Thyroid gland (tissue), 4 donors: ENCODE data around the gene VSTM4. TPM values are rescaled to one million over a fixed set of nuclear protein-coding genes. Genes with fewer than 3 reads are reported as not detected.

Experiments
- DNase-seq, 2 donors: peaks; one replicate each; pipeline ENCODE4 v3.0.0-alpha.2; 2019
- H3K27ac ChIP-seq, 3 donors: fragments of 200-600 bp; sonication (generic); 1 replicate in 2 of 3; 2 replicates in 1 of 3; pipeline ENCODE4 v1.5.1; 2016 to 2019; ENCODE audit warnings: mild to moderate bottlenecking in 1 of 3, moderate library complexity in 1 of 3
- H3K27me3 ChIP-seq: fragments of 200-600 bp; sonication (generic); one replicate; pipeline ENCODE4 v1.5.1; 2019
- H3K36me3 ChIP-seq, 2 donors: fragments of 200-600 bp; sonication (generic); one replicate each; pipeline ENCODE4 v1.5.1; 2016 to 2019
- H3K4me1 ChIP-seq, 2 donors: fragments of 200-600 bp; sonication (generic); one replicate each; pipeline ENCODE4 v1.5.1; 2017 to 2019
- H3K4me3 ChIP-seq, 3 donors: fragments of 200-600 bp; sonication (generic); replicated peaks in 1 of 3; 1 replicate in 2 of 3; 2 replicates in 1 of 3; pipeline ENCODE4 v1.5.1; 2016; ENCODE audit warnings: mild to moderate bottlenecking in 1 of 3
- H3K9me3 ChIP-seq: fragments of 200-600 bp; sonication (generic); one replicate; pipeline ENCODE4 v1.5.1; 2017
- CTCF ChIP-seq, 6 experiments: fragments of 200-600 bp in 3 of 6; fragments of 450-650 bp in 3 of 6; sonication (generic) in 3 of 6; IDR thresholded peaks; one replicate each; pipeline ENCODE4 v1.5.1; 2016 to 2019; ENCODE audit warnings: antibody characterized with exemption in 6 of 6, mild to moderate bottlenecking in 2 of 6, inconsistent platforms in 1 of 6, moderate library complexity in 1 of 6
- POLR2A ChIP-seq, 2 donors: fragments of 450-650 bp; IDR thresholded peaks; one replicate each; pipeline ENCODE4 v1.6.1; 2017; ENCODE audit warnings: antibody characterized with exemption in 2 of 2, mild to moderate bottlenecking in 2 of 2, moderate library complexity in 1 of 2
- WGBS, 2 donors: methylation state at CpG; one replicate each; pipeline ENCODE4 v1.1.5; 2017; 5-methylcytosine and 5-hydroxymethylcytosine counted together
- intact Hi-C: fragments of 100-400 bp; cut with DNase I; formaldehyde crosslinking; loops from one replicate; pipeline ENCODE4 v1.15.1; 2023
- total RNA-seq, 4 donors: library from RNA; depleted of rRNA; stranded (reverse); fragments of >200 nt; gene quantifications; one replicate each; pipeline ENCODE4 v1.2.3, GENCODE V29; 2016

The VSTM4 gene
- total RNA-seq, 4 donors from 2014 or later, result 42.9 to 220 (median 142) TPM

- intact Hi-C loops, result no loop called here
- Histone ChIP-seq H3K36me3 (peaks cover 3 to 9% of the 10 kb centered on the region in 2 donors), H3K27ac (peak overlapping the region in 2 of 3 donors; percentile 51 to 67), H3K27me3 (no peaks in the 10 kb centered on the region), H3K9me3 (no peaks in the 10 kb centered on the region), H3K4me1 (peaks cover 72 to 78% of the 10 kb centered on the region in 2 donors), H3K4me3 (no peak overlapping the region)
- DNase-seq, result no peak
- 76 to 90% methylated on average over 2 of the region's 2 CpGs for WGBS, 2 donors
- TF ChIP-seq POLR2A (IDR thresholded peaks at IDR 0.05), result no peak
- no peak for TF ChIP-seq CTCF (IDR thresholded peaks at IDR 0.05)
Measured at GRCh38 chr10:49078433-49078832, 36.9 kb downstream of the VSTM4 start.

GRCh38 chr10:49076741-49077521 lies 38.4 kb downstream of the VSTM4 start:
- H3K27me3 ChIP-seq, result no peaks in the 10 kb centered on the region
- peaks cover 64 to 68% of the 10 kb centered on the region in 2 donors for H3K4me1 ChIP-seq
- H3K4me3 ChIP-seq, result no peak overlapping the region
- TF ChIP-seq POLR2A (IDR thresholded peaks at IDR 0.05) (no peak), CTCF (IDR thresholded peaks at IDR 0.05) (no peak)
- H3K36me3 ChIP-seq, result peaks cover 3 to 9% of the 10 kb centered on the region in 2 donors
- no peaks in the 10 kb centered on the region for H3K9me3 ChIP-seq
- H3K27ac ChIP-seq, result peak overlapping the region; percentile 27 to 56 (median 43)
- intact Hi-C loops, result no loop called here
- peak; percentile 58 to 59 for DNase-seq
- WGBS, 2 donors, result 47 to 52% methylated on average over 13 of the region's 13 CpGs

- no peak for DNase-seq
- no peaks in the 10 kb centered on the region for H3K9me3 ChIP-seq
- 67 to 81% methylated on average over 7 of the region's 7 CpGs for WGBS, 2 donors
- no peaks in the 10 kb centered on the region for H3K27me3 ChIP-seq
- H3K36me3 ChIP-seq, result peaks cover 3 to 9% of the 10 kb centered on the region in 2 donors
- peak overlapping the region; percentile 27 to 56 (median 43) for H3K27ac ChIP-seq
- TF ChIP-seq CTCF (IDR thresholded peaks at IDR 0.05), result no peak
- no peak for TF ChIP-seq POLR2A (IDR thresholded peaks at IDR 0.05)
- intact Hi-C loops, result no loop called here
- H3K4me1 ChIP-seq, result peaks cover 64 to 68% of the 10 kb centered on the region in 2 donors
- H3K4me3 ChIP-seq, result no peak overlapping the region
Measured at GRCh38 chr10:49076319-49076718, 39.0 kb downstream of the VSTM4 start.

- H3K27me3 ChIP-seq, result no peaks in the 10 kb centered on the region
- H3K9me3 ChIP-seq, result no peaks in the 10 kb centered on the region
- peaks cover 64 to 67% of the 10 kb centered on the region in 2 donors for H3K4me1 ChIP-seq
- TF ChIP-seq POLR2A (IDR thresholded peaks at IDR 0.05) (no peak), CTCF (IDR thresholded peaks at IDR 0.05) (no peak)
- peak overlapping the region in 1 of 3 donors; percentile 43 for H3K27ac ChIP-seq
- peaks cover 3 to 9% of the 10 kb centered on the region in 2 donors for H3K36me3 ChIP-seq
- intact Hi-C loops, result no loop called here
- WGBS, 2 donors, result 95 to 100% methylated on average over 2 of the region's 2 CpGs
- no peak overlapping the region for H3K4me3 ChIP-seq
- DNase-seq, result no peak
Measured at GRCh38 chr10:49075743-49076142, 39.6 kb downstream of the VSTM4 start.
